ENCODE data around the gene STAG3. TPM values are rescaled to one million over a fixed set of nuclear protein-coding genes. Genes with fewer than 3 reads are reported as not detected.
"Not testable (repeated sequence)": the region's sequence is repeated elsewhere in the genome, so short reads cannot be mapped to it uniquely, and the experiment has no call there.

Gene STAG3
- total and polyA plus RNA-seq, 10 of the 15 experiments (the other 5 are each of a cell fraction or from before 2014, with no cell fraction given): 73.0 to 306 (median 120) TPM

DNA sequence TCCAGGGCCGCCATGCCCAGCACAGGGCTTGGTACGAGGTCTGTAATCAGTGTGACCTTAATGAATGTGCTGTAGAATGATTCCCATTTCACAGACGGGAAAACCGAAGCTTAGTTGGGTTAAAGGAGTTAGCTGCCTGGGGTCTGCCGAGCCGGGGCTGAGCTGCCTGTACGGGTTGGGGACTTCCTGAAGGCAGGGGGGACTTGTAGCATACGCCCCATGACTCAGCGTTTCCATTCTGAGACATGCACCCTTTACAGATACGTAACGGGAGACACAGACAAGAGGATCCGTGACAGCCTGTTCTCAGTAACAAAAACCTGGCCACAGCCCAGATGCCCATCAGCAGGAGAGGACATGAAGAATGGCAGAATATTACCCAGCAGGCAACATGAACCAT is 65.7 kb downstream of the STAG3 start:
- H4K20me1 ChIP-seq (ENCODE audit: control insufficient read depth, insufficient read depth); FAIRE-seq; in situ Hi-C loops (cut with MboI); RAD21 ChIA-PET (ENCODE audit: unreplicated experiment); H3K9ac ChIP-seq (ENCODE audit: control insufficient read depth, insufficient read depth, low read length); BruUV-seq (replicated peaks); H3K4me3 ChIP-seq; SMC1A ChIA-PET (ENCODE audit: uncharacterized antibody, unreplicated experiment); CTCF ChIA-PET; H3K79me2 ChIP-seq (ENCODE audit: control insufficient read depth, insufficient read depth, low read length); H3K36me3 ChIP-seq (ENCODE audit: control insufficient read depth in 2 of 2, insufficient read depth in 2 of 2, low read length in 1 of 2); H3K27me3 ChIP-seq (replicated peaks in 1 of 2; ENCODE audit: control insufficient read depth in 2 of 2, insufficient read depth in 2 of 2, low read length in 1 of 2); H3K9me3 ChIP-seq (replicated peaks; ENCODE audit: control insufficient read depth, insufficient read depth, low read length); intact Hi-C loops (cut with micrococcal nuclease; ENCODE audit: unreplicated experiment): not testable (repeated sequence)
- Histone ChIP-seq H3K4me2 (ENCODE audit: control insufficient read depth, insufficient read depth) (peak overlapping the region; percentile 1; the same call in 1 of the 2 replicates), H2AFZ (ENCODE audit: control insufficient read depth, low read depth, low read length) (peak overlapping the region; percentile 74), H3K27ac (ENCODE audit: control insufficient read depth, insufficient read depth) (0 out of 2 replicates have a peak overlapping the region, but pooled peaks have one; percentile 19), H3K4me1 (ENCODE audit: control insufficient read depth, insufficient read depth, low read length) (peaks cover 12% of the 10 kb centered on the region)
- ATAC-seq (peak; percentile 95), DNase-seq (ENCODE audit: low read depth, low spot score) (peak; percentile 43)
- 0 out of 2 replicates have a peak, but pooled peaks have one; percentile 12 for TF ChIP-seq JUNB (IDR thresholded peaks at IDR 0.05)
- TF ChIP-seq BACH1 (IDR thresholded peaks at IDR 0.05; ENCODE audit: borderline replicate concordance): peak; percentile 95
- TF ChIP-seq CREM (IDR thresholded peaks at IDR 0.05; ENCODE audit: low read depth): peak; percentile 41; the same call in 1 of the 2 replicates
- peak; percentile 34; the same call in 1 of the 2 replicates for TF ChIP-seq CREB1 (IDR thresholded peaks at IDR 0.05; ENCODE audit: low read depth)
- peak; percentile 22; the same call in 1 of the 2 replicates for TF ChIP-seq ATF7 (IDR thresholded peaks at IDR 0.05; ENCODE audit: low read depth)
- WGBS (ENCODE audit: insufficient coverage, insufficient replicate concordance, low lambda C conversion rate, missing lambda C conversion rate): 11% methylated on average over 10 of the region's 12 CpGs
- POLR2A ChIA-PET: interaction anchor here (0.6 kb wide), 1 partner anchor 197 kb away, joined by 7 read pairs; no protein-coding TSS in a partner anchor

- POLR2A ChIA-PET: interaction anchor here (0.7 kb wide), 2 partner anchors 18 to 80 kb away, joined by 3 read pairs; no protein-coding TSS in a partner anchor
- not testable (repeated sequence) for BruUV-seq (replicated peaks); H3K9ac ChIP-seq (ENCODE audit: control insufficient read depth, insufficient read depth, low read length)
These were observed 67.4 kb downstream of the STAG3 start for GRCh38 chr7:100244988-100245605.

DNA sequence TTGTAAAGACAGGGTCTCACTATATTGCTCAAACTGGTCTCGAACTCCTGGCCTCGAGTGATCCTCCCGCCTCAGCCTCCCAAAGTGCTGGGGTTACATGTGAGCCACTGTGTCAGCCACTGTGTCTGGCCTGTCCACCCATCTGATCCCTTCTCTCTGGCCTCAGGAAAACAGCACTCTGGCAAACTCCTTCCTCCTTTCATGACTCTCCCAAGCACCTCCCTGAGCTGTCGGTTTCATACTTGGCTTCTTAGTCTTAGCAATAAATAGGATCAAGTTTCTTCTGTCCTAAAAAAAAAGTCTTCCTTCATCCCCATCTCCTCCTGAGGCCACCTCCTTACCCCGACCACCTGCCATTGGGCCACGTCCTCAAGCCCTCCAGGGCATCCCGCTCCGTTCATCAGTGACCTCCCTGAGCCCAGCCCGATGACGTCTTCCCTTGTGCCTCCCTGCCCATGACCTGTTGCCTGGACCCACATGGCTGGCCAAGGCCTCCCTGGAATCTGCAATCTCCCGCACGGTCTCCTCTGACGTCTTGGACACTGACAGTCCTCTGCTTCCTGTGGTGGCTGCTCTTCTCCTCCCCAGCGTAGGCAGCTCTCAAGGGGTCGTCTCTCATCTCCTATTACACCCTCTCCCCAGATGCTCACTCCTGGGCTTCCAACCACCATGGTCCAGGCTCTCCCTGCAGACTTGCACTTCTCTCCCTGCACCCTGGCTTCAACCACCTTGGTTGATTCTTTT is 68.6 kb downstream of the STAG3 start:
- BruUV-seq (replicated peaks); FAIRE-seq; intact Hi-C loops (cut with micrococcal nuclease; ENCODE audit: unreplicated experiment); DNase-seq (ENCODE audit: low read depth, low spot score); H3K4me2 ChIP-seq (ENCODE audit: control insufficient read depth, insufficient read depth); H3K27me3 ChIP-seq (replicated peaks in 1 of 2; ENCODE audit: control insufficient read depth in 2 of 2, insufficient read depth in 2 of 2, low read length in 1 of 2); H3K79me2 ChIP-seq (ENCODE audit: control insufficient read depth, insufficient read depth, low read length); H2AFZ ChIP-seq (ENCODE audit: control insufficient read depth, low read depth, low read length); H3K9me3 ChIP-seq (replicated peaks; ENCODE audit: control insufficient read depth, insufficient read depth, low read length); H3K4me3 ChIP-seq; H3K36me3 ChIP-seq (ENCODE audit: control insufficient read depth in 2 of 2, insufficient read depth in 2 of 2, low read length in 1 of 2); H3K9ac ChIP-seq (ENCODE audit: control insufficient read depth, insufficient read depth, low read length); ATAC-seq; H3K27ac ChIP-seq (ENCODE audit: control insufficient read depth, insufficient read depth); in situ Hi-C loops (cut with MboI); H4K20me1 ChIP-seq (ENCODE audit: control insufficient read depth, insufficient read depth): not testable (repeated sequence)
- SMC1A ChIA-PET (ENCODE audit: uncharacterized antibody, unreplicated experiment): interaction anchor here (1.3 kb wide), 1 partner anchor 24 kb away, joined by 3 read pairs; no protein-coding TSS in a partner anchor
- CTCF ChIA-PET: interaction anchor here (0.6 kb wide), 1 partner anchor 406 kb away, joined by 4 read pairs; no protein-coding TSS in a partner anchor
- H3K4me1 ChIP-seq (ENCODE audit: control insufficient read depth, insufficient read depth, low read length): peaks cover 12% of the 10 kb centered on the region
- POLR2A ChIA-PET: interaction anchor here (0.7 kb wide), 1 partner anchor 17 kb away, joined by 3 read pairs; no protein-coding TSS in a partner anchor
- 80% methylated on average over 15 of the region's 15 CpGs for WGBS (ENCODE audit: insufficient coverage, insufficient replicate concordance, low lambda C conversion rate, missing lambda C conversion rate)
- RAD21 ChIA-PET (ENCODE audit: unreplicated experiment): interaction anchor here (0.6 kb wide), 1 partner anchor 646 kb away, joined by 4 read pairs; no protein-coding TSS in a partner anchor

More at GRCh38 chr7:100244988-100245605, 67.4 kb downstream of the STAG3 start:
- in situ Hi-C loops (cut with MboI); H3K27me3 ChIP-seq (replicated peaks in 1 of 2; ENCODE audit: control insufficient read depth in 2 of 2, insufficient read depth in 2 of 2, low read length in 1 of 2); RAD21 ChIA-PET (ENCODE audit: unreplicated experiment); SMC1A ChIA-PET (ENCODE audit: uncharacterized antibody, unreplicated experiment); DNase-seq (ENCODE audit: low read depth, low spot score); H3K9me3 ChIP-seq (replicated peaks; ENCODE audit: control insufficient read depth, insufficient read depth, low read length); H4K20me1 ChIP-seq (ENCODE audit: control insufficient read depth, insufficient read depth); intact Hi-C loops (cut with micrococcal nuclease; ENCODE audit: unreplicated experiment); FAIRE-seq; H2AFZ ChIP-seq (ENCODE audit: control insufficient read depth, low read depth, low read length); H3K4me2 ChIP-seq (ENCODE audit: control insufficient read depth, insufficient read depth); H3K27ac ChIP-seq (ENCODE audit: control insufficient read depth, insufficient read depth); H3K36me3 ChIP-seq (ENCODE audit: control insufficient read depth in 2 of 2, insufficient read depth in 2 of 2, low read length in 1 of 2); H3K4me3 ChIP-seq; ATAC-seq; H3K79me2 ChIP-seq (ENCODE audit: control insufficient read depth, insufficient read depth, low read length): not testable (repeated sequence)
- CTCF ChIA-PET: interaction anchor here (0.6 to 0.8 kb wide), 2 partner anchors 100 to 405 kb away, joined by 4 read pairs; no protein-coding TSS in a partner anchor
- H3K4me1 ChIP-seq (ENCODE audit: control insufficient read depth, insufficient read depth, low read length): peaks cover 12% of the 10 kb centered on the region
- WGBS (ENCODE audit: insufficient coverage, insufficient replicate concordance, low lambda C conversion rate, missing lambda C conversion rate): 80% methylated on average over 9 of the region's 9 CpGs
